ENCODE results near the gene OPRL1.
"Not testable (repeated sequence)": the region's sequence is repeated elsewhere in the genome, so short reads cannot be mapped to it uniquely, and the experiment has no call there.

OPRL1 gene

DNA sequence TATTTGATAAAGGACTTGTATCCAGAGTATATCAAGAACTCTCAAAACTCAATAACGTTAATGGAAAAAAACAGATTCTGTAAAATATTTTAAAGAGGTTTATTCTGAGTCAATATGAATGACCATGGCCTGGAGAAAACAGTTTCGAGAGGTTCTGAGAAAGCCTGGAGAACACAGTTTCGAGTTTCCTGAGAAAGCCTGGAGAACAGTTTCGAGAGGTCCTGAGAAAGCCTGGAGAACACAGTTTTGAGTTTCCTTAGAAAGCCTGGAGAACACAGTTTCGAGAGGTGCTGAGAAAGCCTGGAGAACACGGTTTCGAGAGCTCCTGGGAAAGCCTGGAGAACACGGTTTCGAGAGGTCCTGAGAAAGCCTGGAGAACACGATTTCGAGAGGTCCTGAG, 43.0 kb downstream of the OPRL1 start:
- not testable (repeated sequence) for DNase-seq

DNA sequence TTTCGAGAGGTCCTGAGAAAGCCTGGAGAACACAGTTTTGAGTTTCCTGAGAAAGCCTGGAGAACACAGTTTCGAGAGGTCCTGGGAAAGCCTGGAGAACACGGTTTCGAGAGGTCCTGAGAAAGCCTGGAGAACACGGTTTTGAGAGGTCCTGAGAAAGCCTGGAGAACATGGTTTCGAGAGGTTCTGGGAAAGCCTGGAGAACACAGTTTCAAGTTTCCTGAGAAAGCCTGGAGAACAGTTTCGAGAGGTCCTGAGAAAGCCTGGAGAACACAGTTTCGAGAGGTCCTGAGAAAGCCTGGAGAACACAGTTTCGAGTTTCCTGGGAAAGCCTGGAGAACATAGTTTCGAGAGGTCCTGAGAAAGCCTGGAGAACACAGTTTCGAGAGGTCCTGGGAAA, 43.6 kb downstream of the OPRL1 start:
- DNase-seq: not testable (repeated sequence)

DNA sequence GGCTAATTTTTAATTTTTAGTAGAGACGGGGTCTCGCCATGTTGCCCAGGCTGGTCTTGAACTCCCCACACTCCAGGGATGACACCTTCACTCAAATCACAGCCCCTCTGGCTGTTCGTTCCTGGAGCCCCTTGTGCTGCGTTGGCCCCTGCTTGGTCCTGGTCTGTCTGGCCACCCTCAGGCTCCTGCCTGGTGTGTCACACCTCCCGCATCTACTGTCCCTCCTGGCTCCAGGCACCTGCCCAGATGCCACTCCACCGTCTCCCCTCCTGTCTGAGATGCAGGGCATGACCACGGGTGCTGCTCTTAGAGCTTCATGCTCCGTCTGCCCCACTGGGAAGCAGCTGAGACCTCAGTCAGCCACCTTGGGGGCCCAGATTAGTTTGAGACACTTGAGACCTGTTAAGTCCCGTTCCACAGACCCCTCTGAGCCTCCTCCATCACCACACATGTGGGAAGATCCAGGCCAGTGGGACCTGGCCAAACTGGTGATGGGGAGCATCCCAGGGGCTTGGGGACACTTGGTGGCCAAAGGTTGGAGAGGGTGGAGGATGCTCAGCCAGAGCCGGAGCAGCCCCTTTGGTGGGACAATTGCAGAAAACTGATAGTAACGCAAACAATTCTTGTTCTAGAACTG, 49.4 kb downstream of the OPRL1 start:
- no peak for DNase-seq

- DNase-seq: no peak
Observed at GRCh38 chr20:64130271-64130670, 50.4 kb downstream of the OPRL1 start.

DNA sequence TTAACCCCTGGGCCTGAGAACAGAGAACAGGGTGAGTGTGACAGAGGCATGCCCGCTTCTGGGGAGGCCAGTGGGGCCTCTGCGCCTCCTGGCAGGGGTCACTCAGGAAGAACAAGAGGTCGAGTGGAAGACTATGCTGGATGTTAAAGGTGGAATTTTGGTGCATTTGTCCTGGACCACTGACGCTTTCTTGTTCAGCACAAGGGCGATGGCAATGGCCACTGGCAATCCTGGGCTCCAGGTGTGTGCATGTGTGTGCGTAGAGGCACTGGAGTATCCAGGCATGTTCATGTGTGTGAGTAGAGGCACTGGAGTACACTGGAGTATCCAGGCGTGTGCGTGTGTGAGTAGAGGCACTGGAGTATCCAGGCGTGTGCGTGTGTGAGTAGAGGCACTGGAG, 51.0 kb downstream of the OPRL1 start:
- no peak for DNase-seq

GRCh38 chr20:64131406-64131805, 51.5 kb downstream of the OPRL1 start:
- DNase-seq: no peak

DNA sequence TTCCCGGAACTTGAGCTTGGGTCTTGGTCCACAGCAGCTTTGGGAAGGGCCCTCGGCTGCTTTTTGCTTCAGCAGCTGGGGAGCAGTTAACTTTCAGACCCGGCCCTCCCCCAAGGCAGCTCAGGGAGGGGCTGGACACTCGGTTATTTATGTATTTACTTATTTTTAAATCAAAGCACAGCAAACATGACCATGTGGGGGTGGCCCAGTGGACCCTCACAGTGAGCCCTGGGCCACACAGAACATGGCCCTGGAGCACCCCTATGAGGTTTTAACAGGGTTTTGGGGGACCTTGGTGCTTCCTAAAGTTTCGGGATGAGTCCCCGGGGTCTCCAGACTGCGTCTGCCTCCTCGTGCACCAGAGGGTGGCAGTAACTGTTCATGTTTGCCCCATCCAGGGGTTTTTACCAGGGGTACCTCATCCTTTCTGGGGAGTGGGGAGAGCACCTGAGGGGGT, 54.1 kb downstream of the OPRL1 start:
- no peak for DNase-seq

DNA sequence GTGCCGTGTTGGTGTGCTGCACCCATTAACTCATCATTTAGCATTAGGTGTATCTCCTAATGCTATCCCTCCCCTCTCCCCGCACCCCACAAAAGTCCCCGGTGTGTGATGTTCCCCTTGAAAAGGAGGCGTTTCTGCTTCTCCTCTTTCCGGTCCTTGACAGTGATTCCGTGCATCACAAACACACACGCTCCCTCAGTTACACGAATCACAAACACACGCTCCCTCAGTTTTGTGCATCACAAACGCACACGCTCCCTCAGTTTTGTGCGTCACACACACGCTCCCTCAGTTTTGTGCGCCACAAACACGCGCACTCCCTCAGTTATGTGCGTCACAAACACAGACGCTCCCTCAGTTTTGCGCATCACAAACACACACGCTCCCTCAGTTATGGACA, 54.9 kb downstream of the OPRL1 start:
- DNase-seq: not testable (repeated sequence)

DNA sequence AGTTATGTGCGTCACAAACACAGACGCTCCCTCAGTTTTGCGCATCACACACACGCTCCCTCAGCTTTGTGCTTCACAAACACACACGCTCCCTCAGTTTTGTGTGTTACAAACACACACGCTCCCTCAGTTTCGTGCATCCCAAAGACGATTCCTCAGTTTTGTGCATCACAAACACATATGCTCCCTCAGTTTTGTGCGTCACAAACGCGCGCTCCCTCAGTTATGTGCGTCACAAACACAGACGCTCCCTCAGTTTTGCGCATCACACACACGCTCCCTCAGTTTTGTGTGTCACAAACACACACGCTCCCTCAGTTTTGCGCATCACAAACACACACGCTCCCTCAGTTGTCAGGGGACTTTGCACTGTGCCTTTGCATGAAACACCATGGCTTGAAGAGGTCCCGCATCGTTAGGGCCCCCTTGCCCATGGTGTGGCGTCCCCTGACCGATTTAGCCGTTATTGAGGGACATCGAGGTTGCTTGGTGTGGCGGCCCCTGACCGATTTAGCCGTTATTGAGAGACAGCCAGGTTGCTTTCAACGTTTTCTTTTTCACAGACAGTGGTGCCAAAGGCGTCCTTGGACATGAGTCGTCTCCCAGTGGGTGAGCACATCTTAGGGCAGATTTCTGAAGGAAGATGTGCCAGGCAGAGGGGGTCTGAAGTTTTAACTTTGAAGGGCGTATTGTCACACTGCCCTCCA, 56.3 kb downstream of the OPRL1 start:
- no peak for DNase-seq

DNA sequence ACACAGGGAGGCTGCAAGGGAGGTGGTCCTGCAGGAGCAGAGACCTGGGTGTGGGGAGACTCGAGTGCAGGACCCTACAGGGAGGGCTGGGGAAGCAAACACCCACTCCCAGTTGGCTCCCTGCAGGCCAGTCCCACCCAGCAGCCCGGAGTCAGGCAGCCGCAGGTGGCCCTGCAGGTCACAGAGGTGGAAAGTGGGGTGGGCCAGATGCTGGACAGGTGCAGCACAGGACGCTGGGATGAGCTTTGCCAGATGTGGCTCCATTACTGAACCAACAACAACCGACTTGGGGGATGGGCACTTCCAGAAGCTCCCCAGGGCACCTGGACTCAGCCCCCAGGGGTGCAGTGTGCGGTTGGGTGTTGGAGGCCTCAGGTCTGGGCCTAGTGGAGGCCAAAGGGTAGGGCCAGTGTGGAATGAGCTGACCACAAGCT, 57.7 kb downstream of the OPRL1 start:
- DNase-seq: no peak

DNA sequence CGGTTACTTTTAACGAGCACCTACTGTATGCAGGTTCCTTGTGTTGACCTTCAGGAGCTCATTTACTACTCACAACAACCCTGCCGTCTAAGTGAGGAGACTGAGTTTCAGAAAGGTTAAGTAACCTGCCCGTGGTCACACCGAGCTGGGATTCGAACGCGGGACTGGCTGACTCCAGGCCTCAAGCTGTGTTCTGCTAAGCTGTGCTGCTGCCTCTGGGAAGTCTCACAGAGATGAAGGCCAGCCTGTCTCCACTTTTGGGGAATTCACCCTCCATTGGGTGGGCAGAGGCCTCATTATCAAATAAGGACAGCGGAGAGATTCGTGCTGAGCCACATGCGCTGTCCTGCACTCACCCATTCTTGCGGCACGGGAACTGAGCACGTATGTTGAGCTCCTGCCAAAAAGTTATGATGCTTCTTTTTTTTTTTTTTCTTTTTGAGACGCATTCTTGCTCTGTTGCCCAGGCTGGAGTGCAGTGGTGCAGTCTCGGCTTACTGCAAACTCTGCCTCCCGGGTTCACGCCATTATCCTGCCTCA, 58.5 kb downstream of the OPRL1 start:
- no peak for DNase-seq

GRCh38 chr20:64139199-64140060, 59.5 kb downstream of the OPRL1 start:
- DNase-seq: no peak

DNA sequence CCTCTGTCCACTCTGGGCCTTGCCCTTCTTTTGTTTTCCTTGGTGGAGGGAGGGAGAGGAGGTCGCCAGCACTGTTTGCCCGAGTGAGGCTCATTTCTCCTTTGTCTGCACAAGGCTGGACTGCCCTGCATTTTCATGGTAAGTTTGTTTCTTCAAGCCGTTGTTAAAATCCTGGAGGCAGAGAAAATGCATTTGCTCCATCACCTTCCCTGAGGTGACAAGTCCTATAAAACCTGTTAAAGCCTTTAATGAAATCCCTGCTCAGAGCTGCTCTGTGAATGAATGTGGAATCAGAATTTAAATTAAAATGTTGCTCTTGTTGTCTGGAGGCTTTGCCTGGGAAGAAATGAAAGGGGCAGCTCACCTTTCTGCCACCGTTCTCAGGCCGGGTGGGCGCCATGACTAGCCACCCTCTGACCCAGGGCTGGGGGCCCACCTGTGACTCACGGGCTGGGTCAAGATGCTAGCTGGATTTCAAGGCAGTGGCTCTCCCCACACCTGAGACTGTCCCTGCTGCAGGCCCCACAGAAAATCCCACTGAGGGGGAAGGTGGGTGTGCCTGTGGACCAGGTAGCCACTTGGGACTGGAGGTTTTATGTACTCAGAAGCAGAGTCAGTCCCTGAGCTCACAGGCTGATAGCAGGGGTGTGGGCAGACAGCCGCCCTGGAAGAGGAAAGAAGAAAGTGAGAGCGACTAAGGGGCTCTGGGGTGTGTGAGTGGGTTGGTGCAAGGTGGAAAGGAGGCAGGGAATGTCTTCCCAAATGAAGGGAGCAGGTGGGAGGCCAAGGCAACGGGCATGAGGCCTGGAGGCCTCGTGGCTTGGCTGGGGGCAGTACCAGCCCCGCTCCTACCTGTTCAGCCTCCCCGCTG, 60.4 kb downstream of the OPRL1 start:
- DNase-seq: no peak

DNA sequence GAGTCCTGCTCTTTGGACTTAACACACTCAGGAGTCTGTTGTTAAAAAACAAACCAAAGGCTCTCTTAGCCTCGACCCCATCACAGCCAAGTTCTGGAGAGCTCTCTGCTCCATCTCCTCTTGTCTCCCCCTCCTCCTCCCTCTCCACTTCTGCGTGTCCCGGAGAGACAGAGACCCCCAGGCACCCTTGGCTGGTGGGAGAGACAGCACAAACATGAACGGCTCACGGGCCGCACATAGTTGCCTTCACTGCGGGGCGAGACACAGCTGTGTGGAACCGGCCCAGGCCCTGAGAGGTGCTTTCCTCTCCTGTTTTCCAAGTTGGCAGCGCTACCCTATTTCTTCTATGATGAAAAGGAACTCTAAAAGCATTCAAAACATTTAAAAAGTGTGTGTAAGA, 61.1 kb downstream of the OPRL1 start:
- DNase-seq: no peak

DNA sequence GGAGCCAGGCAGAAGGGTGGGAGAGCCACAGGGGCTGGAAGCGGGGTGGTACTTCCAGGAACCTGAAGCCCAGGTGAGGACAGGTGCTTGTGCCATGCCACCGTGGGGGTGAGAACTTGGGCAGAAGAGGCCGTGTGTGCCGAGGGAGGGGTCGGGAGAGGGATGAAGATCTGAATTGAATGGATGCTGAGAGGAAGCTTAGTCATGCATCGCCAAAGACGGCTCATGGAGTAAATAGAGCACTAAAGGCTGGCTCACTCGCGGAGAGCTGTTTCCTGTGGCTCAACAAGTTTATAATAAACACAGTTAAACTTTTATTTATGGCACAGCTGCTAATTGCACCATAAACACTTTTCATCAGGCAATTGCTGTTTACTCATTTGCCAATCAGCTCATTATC, 62.7 kb downstream of the OPRL1 start:
- DNase-seq: no peak

- no peak for DNase-seq
Observed at GRCh38 chr20:64143018-64143801, 63.3 kb downstream of the OPRL1 start.

GRCh38 chr20:64144144-64144912, 64.4 kb downstream of the OPRL1 start:
- DNase-seq: no peak

- no peak for DNase-seq
Observed at GRCh38 chr20:64145458-64146300, 65.8 kb downstream of the OPRL1 start.

DNA sequence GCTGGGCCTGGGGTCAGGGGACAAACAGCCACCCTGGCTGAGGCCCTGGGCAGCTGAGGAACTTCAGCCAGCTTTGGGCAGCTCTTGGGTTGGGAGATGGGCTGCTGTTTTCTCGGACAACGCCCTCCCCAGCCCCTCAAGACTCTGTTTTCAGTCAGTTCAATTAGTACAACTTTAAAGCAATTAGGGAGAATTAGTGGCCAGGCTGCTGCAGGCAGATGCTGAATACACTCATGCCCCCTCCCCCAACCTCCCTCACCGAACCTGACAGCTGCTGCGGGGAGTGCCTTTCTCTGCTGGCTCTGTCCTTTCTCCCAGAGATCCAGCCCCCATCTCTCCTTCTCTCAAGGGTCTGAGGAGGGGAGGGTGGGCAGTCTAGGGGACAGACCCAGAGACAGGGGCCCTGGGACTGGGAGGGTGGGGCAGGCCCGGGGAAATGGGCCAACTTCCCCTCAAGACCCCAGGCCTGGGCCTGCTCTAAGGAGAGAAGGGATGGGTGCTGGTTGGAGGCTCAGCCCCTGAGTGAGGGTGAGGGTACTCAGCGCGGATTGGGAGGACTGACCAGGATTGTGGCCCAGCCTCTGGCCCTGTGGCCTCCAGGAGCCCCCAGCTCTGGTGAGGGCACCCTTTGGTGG, 66.5 kb downstream of the OPRL1 start:
- DNase-seq: no peak

Measured in activated CD4-positive, CD25-positive, alpha-beta regulatory T cell (primary cell).